H1 (cell line): ENCODE measurements around the gene CXCR5. TPM values are rescaled to one million over a fixed set of nuclear protein-coding genes. Genes with fewer than 3 reads are reported as not detected.

Experiments used
- polyA plus RNA-seq, 7 experiments: library from polyadenylated mRNA; depleted of rRNA in 3 of 7; stranded (reverse) in 5 of 7; unstranded in 2 of 7; fragments of >200 nt in 5 of 7; fragments of 200-250 nt in 2 of 7; gene quantifications; 1 replicate in 5 of 7; 2 replicates in 1 of 7; 4 replicates in 1 of 7; pipeline versions ENCODE4 v1.2.1 to v1.2.3, GENCODE V29; 2011 to 2013; ENCODE audit warnings: missing spikeins in 2 of 7, mixed read lengths in 2 of 7
- total RNA-seq: library from RNA; stranded (reverse); fragmentation: NEBNext Ultra II Directional; extraction: Animal tissue kit (Norgen Biotek cat#: 25700); gene quantifications from 2 replicates; pipeline ENCODE4 v1.2.1, GENCODE V29; 2021
- TF ChIP-seq, protein P1 (sequence below): fragments of 300-600 bp; sonication (generic); IDR thresholded peaks from 2 replicates; pipeline ENCODE4 v1.7.1; 2012; ENCODE audit warnings: low read length, moderate library complexity, mild to moderate bottlenecking, inconsistent platforms; ENCODE audit not compliant: insufficient replicate concordance

CXCR5 gene
- total and polyA plus RNA-seq, 2 of the 8 experiments (the other 6 are each of a cell fraction or from before 2014, with no cell fraction given) = not detected

DNA sequence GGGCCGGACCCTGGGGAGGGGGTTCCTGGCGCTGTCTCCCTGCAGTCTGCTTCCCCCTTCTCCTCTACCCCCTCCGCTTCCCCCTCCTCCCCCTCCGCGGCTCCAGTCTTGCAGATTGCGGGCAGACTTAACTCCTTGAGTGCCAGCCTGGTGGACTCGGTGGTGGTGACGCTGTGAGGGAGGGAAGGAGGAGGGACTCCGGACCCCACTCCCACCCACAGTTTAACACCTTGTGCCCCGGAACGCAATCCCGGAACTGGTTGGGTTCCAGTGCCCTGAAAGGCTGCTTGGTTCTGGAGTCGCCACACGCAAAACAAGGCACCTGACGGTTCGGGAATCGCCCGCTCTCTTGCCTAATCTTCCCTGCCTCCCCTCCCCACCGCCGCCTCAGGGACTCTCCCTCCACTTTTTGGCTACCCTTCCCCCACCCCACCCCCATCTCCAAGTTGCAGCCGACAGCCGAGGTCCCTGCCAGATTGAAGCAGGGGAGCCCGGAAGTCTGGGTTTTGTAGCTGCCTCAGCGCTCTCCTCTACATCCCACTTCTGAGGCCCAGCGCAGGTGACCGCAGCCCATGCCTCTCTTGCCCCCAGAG, 45.9 kb downstream of the CXCR5 start (continued):
- TF ChIP-seq, protein P1, sequence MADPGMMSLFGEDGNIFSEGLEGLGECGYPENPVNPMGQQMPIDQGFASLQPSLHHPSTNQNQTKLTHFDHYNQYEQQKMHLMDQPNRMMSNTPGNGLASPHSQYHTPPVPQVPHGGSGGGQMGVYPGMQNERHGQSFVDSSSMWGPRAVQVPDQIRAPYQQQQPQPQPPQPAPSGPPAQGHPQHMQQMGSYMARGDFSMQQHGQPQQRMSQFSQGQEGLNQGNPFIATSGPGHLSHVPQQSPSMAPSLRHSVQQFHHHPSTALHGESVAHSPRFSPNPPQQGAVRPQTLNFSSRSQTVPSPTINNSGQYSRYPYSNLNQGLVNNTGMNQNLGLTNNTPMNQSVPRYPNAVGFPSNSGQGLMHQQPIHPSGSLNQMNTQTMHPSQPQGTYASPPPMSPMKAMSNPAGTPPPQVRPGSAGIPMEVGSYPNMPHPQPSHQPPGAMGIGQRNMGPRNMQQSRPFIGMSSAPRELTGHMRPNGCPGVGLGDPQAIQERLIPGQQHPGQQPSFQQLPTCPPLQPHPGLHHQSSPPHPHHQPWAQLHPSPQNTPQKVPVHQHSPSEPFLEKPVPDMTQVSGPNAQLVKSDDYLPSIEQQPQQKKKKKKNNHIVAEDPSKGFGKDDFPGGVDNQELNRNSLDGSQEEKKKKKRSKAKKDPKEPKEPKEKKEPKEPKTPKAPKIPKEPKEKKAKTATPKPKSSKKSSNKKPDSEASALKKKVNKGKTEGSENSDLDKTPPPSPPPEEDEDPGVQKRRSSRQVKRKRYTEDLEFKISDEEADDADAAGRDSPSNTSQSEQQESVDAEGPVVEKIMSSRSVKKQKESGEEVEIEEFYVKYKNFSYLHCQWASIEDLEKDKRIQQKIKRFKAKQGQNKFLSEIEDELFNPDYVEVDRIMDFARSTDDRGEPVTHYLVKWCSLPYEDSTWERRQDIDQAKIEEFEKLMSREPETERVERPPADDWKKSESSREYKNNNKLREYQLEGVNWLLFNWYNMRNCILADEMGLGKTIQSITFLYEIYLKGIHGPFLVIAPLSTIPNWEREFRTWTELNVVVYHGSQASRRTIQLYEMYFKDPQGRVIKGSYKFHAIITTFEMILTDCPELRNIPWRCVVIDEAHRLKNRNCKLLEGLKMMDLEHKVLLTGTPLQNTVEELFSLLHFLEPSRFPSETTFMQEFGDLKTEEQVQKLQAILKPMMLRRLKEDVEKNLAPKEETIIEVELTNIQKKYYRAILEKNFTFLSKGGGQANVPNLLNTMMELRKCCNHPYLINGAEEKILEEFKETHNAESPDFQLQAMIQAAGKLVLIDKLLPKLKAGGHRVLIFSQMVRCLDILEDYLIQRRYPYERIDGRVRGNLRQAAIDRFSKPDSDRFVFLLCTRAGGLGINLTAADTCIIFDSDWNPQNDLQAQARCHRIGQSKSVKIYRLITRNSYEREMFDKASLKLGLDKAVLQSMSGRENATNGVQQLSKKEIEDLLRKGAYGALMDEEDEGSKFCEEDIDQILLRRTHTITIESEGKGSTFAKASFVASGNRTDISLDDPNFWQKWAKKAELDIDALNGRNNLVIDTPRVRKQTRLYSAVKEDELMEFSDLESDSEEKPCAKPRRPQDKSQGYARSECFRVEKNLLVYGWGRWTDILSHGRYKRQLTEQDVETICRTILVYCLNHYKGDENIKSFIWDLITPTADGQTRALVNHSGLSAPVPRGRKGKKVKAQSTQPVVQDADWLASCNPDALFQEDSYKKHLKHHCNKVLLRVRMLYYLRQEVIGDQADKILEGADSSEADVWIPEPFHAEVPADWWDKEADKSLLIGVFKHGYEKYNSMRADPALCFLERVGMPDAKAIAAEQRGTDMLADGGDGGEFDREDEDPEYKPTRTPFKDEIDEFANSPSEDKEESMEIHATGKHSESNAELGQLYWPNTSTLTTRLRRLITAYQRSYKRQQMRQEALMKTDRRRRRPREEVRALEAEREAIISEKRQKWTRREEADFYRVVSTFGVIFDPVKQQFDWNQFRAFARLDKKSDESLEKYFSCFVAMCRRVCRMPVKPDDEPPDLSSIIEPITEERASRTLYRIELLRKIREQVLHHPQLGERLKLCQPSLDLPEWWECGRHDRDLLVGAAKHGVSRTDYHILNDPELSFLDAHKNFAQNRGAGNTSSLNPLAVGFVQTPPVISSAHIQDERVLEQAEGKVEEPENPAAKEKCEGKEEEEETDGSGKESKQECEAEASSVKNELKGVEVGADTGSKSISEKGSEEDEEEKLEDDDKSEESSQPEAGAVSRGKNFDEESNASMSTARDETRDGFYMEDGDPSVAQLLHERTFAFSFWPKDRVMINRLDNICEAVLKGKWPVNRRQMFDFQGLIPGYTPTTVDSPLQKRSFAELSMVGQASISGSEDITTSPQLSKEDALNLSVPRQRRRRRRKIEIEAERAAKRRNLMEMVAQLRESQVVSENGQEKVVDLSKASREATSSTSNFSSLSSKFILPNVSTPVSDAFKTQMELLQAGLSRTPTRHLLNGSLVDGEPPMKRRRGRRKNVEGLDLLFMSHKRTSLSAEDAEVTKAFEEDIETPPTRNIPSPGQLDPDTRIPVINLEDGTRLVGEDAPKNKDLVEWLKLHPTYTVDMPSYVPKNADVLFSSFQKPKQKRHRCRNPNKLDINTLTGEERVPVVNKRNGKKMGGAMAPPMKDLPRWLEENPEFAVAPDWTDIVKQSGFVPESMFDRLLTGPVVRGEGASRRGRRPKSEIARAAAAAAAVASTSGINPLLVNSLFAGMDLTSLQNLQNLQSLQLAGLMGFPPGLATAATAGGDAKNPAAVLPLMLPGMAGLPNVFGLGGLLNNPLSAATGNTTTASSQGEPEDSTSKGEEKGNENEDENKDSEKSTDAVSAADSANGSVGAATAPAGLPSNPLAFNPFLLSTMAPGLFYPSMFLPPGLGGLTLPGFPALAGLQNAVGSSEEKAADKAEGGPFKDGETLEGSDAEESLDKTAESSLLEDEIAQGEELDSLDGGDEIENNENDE = no peak
